ENCODE results near the gene RBBP6.
A peak's percentile ranks its signal among the peaks of the same experiment; 100 is the strongest.
"Not testable (repeated sequence)": the region's sequence is repeated elsewhere in the genome, so short reads cannot be mapped to it uniquely, and the experiment has no call there.

Gene RBBP6

GRCh38 chr16:24539295-24539849 lies at the start of gene RBBP6:
Gene RBBP6, plus strand, starts transcription at chr16:24539566. Its CDS starts 1,061 bp downstream, at chr16:24540627.
- peak; percentile 94 for DNase-seq

GRCh38 chr16:24490866-24491265 lies 48.5 kb upstream of the RBBP6 start:
- DNase-seq, result no peak

- no peak for DNase-seq
These were observed 47.6 kb upstream of the RBBP6 start for GRCh38 chr16:24491731-24492130.

- DNase-seq, result no peak
These were observed 45.5 kb upstream of the RBBP6 start for GRCh38 chr16:24493821-24494220.

- DNase-seq, result not testable (repeated sequence)
These were observed 44.2 kb upstream of the RBBP6 start for GRCh38 chr16:24495207-24495606.

- DNase-seq, result no peak
These were observed 41.9 kb upstream of the RBBP6 start for GRCh38 chr16:24497440-24497839.

GRCh38 chr16:24499193-24499814 lies 40.1 kb upstream of the RBBP6 start:
- DNase-seq, result peak; percentile 37

GRCh38 chr16:24504472-24505345 lies 34.7 kb upstream of the RBBP6 start:
- DNase-seq, result peak; percentile 65

GRCh38 chr16:24505959-24506358 lies 33.4 kb upstream of the RBBP6 start:
- no peak for DNase-seq

GRCh38 chr16:24507959-24508480 lies 31.3 kb upstream of the RBBP6 start:
- DNase-seq, result no peak

GRCh38 chr16:24508614-24509013 lies 30.8 kb upstream of the RBBP6 start:
- DNase-seq, result no peak

- DNase-seq, result no peak
These were observed 29.8 kb upstream of the RBBP6 start for GRCh38 chr16:24509536-24509935.

- no peak for DNase-seq
These were observed 28.2 kb upstream of the RBBP6 start for GRCh38 chr16:24511174-24511573.

GRCh38 chr16:24511792-24512191 lies 27.6 kb upstream of the RBBP6 start:
- no peak for DNase-seq

GRCh38 chr16:24514096-24514495 lies 25.3 kb upstream of the RBBP6 start:
- DNase-seq, result no peak

GRCh38 chr16:24515186-24515585 lies 24.2 kb upstream of the RBBP6 start:
- no peak for DNase-seq

GRCh38 chr16:24516900-24517669 lies 22.3 kb upstream of the RBBP6 start:
- DNase-seq, result peak; percentile 87

GRCh38 chr16:24518498-24518897 lies 20.9 kb upstream of the RBBP6 start:
- no peak for DNase-seq

GRCh38 chr16:24520983-24521382 lies 18.4 kb upstream of the RBBP6 start:
- no peak for DNase-seq

GRCh38 chr16:24522751-24523150 lies 16.6 kb upstream of the RBBP6 start:
- no peak for DNase-seq

GRCh38 chr16:24523569-24523968 lies 15.8 kb upstream of the RBBP6 start:
- no peak for DNase-seq

GRCh38 chr16:24524855-24525677 lies 14.3 kb upstream of the RBBP6 start:
- DNase-seq, result no peak

Measured in stimulated activated CD8-positive, alpha-beta memory T cell treated with anti-CD3 and anti-CD28 coated beads, Interleukin-4, amount 100 ng/mL, for 48 hours (primary cell).